HG03025 (cell line): Measurements from ENCODE around the gene HSFX4.
A peak's percentile ranks its signal among the peaks of the same experiment; 100 is the strongest.
"Not testable (repeated sequence)": the region's sequence is repeated elsewhere in the genome, so short reads cannot be mapped to it uniquely, and the experiment has no call there.

Source experiments
- ATAC-seq: cut with Tn5 transposase; IDR thresholded peaks from one replicate; pipeline ENCODE4 v1.9.1; 2021; ENCODE audit warnings: mild to moderate bottlenecking, moderate library complexity; ENCODE audit not compliant: unreplicated experiment, low FRiP score

Gene HSFX4

GRCh38 chrX:149937328-149937727 is 8.0 kb downstream of the HSFX4 start:
- not testable (repeated sequence) for ATAC-seq

GRCh38 chrX:149937871-149938426 is 8.6 kb downstream of the HSFX4 start:
- ATAC-seq = no peak

GRCh38 chrX:149938427-149938880 is 9.1 kb downstream of the HSFX4 start, which contains the start of gene EOLA2:
Gene EOLA2 (minus strand): TSS chrX:149938491. CDS start chrX:149933874, 4,617 bp downstream.
- peak; percentile 69 for ATAC-seq

- ATAC-seq = peak; percentile 0
Measured at GRCh38 chrX:149938881-149939654, 9.7 kb downstream of the HSFX4 start.

- ATAC-seq = peak; percentile 12
Measured at GRCh38 chrX:149939655-149939904, 10.2 kb downstream of the HSFX4 start.

- peak; percentile 38 for ATAC-seq
Measured at GRCh38 chrX:149939905-149940673, 10.7 kb downstream of the HSFX4 start.

GRCh38 chrX:149940674-149941024 is 11.3 kb downstream of the HSFX4 start:
- ATAC-seq = not testable (repeated sequence)

GRCh38 chrX:149945087-149945670 is 15.8 kb downstream of the HSFX4 start:
- ATAC-seq = not testable (repeated sequence)

- not testable (repeated sequence) for ATAC-seq
Measured at GRCh38 chrX:149945820-149946219, 16.4 kb downstream of the HSFX4 start.

- not testable (repeated sequence) for ATAC-seq
Measured at GRCh38 chrX:149946932-149947331, 17.6 kb downstream of the HSFX4 start.

- no peak for ATAC-seq
Measured at GRCh38 chrX:149948016-149948415, 18.6 kb downstream of the HSFX4 start.

- ATAC-seq = no peak
Measured at GRCh38 chrX:149949743-149950436, 20.5 kb downstream of the HSFX4 start.

GRCh38 chrX:149950681-149951080 is 21.3 kb downstream of the HSFX4 start:
- no peak for ATAC-seq

GRCh38 chrX:149961572-149961971 is 32.2 kb downstream of the HSFX4 start:
- ATAC-seq = no peak

- no peak for ATAC-seq
Measured at GRCh38 chrX:149962010-149962409, 32.6 kb downstream of the HSFX4 start.

GRCh38 chrX:149962859-149963757 is 33.7 kb downstream of the HSFX4 start:
- no peak for ATAC-seq

GRCh38 chrX:149979126-149979644 is 49.8 kb downstream of the HSFX4 start:
- no peak for ATAC-seq
